ENCODE results near the gene DHRS12.

DHRS12 gene

DNA sequence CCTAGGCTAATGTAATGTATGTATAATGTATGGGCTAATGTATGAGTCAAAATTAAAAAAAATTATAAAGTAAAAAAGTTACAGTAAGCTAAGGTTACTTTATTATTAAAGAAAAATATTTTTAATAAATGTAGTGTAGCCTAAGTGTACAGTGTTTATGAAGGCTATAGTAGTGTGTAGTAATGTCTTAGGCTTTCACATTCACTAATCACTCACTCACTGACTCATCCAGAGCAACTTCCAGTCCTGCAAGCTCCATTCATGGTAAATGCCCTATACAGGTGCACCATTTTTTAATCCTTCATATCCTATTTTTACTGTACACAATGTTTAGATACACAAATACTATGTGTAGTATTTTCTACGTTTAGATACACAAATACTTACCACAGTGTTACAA is 42.8 kb upstream of the DHRS12 start:
- H4K8ac ChIP-seq (ENCODE audit: low read depth, low read length) = no peak overlapping the region
- H2AK5ac ChIP-seq (ENCODE audit: low read depth, low read length) = no peak overlapping the region

GRCh38 chr13:51845574-51846318 is 41.8 kb upstream of the DHRS12 start:
- Histone ChIP-seq H3K4me2 (ENCODE audit: insufficient read depth, low read length, poor library complexity, severe bottlenecking) (no peak overlapping the region), H3K9ac (ENCODE audit: low read depth, low read length, poor library complexity) (no peak overlapping the region), H3K4ac (ENCODE audit: low read length) (no peak overlapping the region), H2BK12ac (ENCODE audit: low read length) (no peak overlapping the region), H2AFZ (ENCODE audit: low read length) (peak overlapping the region; percentile 95), H4K8ac (ENCODE audit: low read depth, low read length) (no peak overlapping the region), H2BK15ac (ENCODE audit: low read length) (no peak overlapping the region), H3K14ac (ENCODE audit: low read length) (no peak overlapping the region), H3K79me1 (ENCODE audit: low read depth, low read length) (no peaks in the 10 kb centered on the region), H4K91ac (ENCODE audit: low read depth, low read length, poor library complexity) (no peak overlapping the region), H3K18ac (ENCODE audit: low read length) (no peak overlapping the region), H2BK120ac (ENCODE audit: low read depth, low read length) (no peak overlapping the region), H3K4me3 (ENCODE audit: low read length in 2 of 2) (no peak overlapping the region), H3K27me3 (ENCODE audit: control insufficient read depth in 3 of 3, insufficient read depth in 3 of 3, low read depth in 1 of 3, low read length in 3 of 3) (peaks cover 0 to 13% (median 0%) of the 10 kb centered on the region in 3 experiments), H2BK5ac (ENCODE audit: low read length) (no peak overlapping the region), H3K4me1 (ENCODE audit: control insufficient read depth in 2 of 2, insufficient read depth in 1 of 2, low read depth in 1 of 2, low read length in 2 of 2) (peaks cover 0 to 4% of the 10 kb centered on the region in 2 donors), H3K36me3 (replicated peaks in 1 of 2; ENCODE audit: control insufficient read depth in 2 of 2, insufficient read depth in 2 of 2, low read length in 2 of 2) (no peaks in the 10 kb centered on the region), H2AK5ac (ENCODE audit: low read depth, low read length) (no peak overlapping the region), H3K23ac (ENCODE audit: low read depth, low read length, poor library complexity) (no peak overlapping the region), H3K9me3 (replicated peaks in 1 of 2; ENCODE audit: control insufficient read depth in 2 of 2, insufficient read depth in 1 of 2, low read depth in 1 of 2, low read length in 2 of 2) (peaks cover 4 to 8% of the 10 kb centered on the region in 2 donors), H3K27ac (replicated peaks; ENCODE audit: low read length) (no peak overlapping the region)
- no CpG with 5 or more reads among the region's 5 CpGs for WGBS, 2 donors (ENCODE audit: extremely low coverage in 2 of 2, insufficient read length in 2 of 2, insufficient replicate concordance in 1 of 2)
- no peak for DNase-seq (ENCODE audit: low spot score)

More for the DNA sequence above, 42.8 kb upstream of the DHRS12 start:
- Histone ChIP-seq H3K4me2 (ENCODE audit: insufficient read depth, low read length, poor library complexity, severe bottlenecking) (no peak overlapping the region), H3K36me3 (replicated peaks in 1 of 2; ENCODE audit: control insufficient read depth in 2 of 2, insufficient read depth in 2 of 2, low read length in 2 of 2) (no peaks in the 10 kb centered on the region), H3K4me3 (ENCODE audit: low read length in 2 of 2) (no peak overlapping the region), H3K79me1 (ENCODE audit: low read depth, low read length) (no peaks in the 10 kb centered on the region), H3K18ac (ENCODE audit: low read length) (no peak overlapping the region), H3K27ac (replicated peaks; ENCODE audit: low read length) (no peak overlapping the region), H2BK120ac (ENCODE audit: low read depth, low read length) (no peak overlapping the region), H2AFZ (ENCODE audit: low read length) (no peak overlapping the region), H2BK5ac (ENCODE audit: low read length) (no peak overlapping the region), H4K91ac (ENCODE audit: low read depth, low read length, poor library complexity) (no peak overlapping the region), H2BK12ac (ENCODE audit: low read length) (no peak overlapping the region), H3K4ac (ENCODE audit: low read length) (no peak overlapping the region), H2BK15ac (ENCODE audit: low read length) (no peak overlapping the region), H3K14ac (ENCODE audit: low read length) (no peak overlapping the region), H3K9ac (ENCODE audit: low read depth, low read length, poor library complexity) (no peak overlapping the region), H3K4me1 (ENCODE audit: control insufficient read depth in 2 of 2, insufficient read depth in 1 of 2, low read depth in 1 of 2, low read length in 2 of 2) (peaks cover 0 to 2% of the 10 kb centered on the region in 2 donors), H3K9me3 (replicated peaks in 1 of 2; ENCODE audit: control insufficient read depth in 2 of 2, insufficient read depth in 1 of 2, low read depth in 1 of 2, low read length in 2 of 2) (peaks cover 4 to 8% of the 10 kb centered on the region in 2 donors), H3K23ac (ENCODE audit: low read depth, low read length, poor library complexity) (no peak overlapping the region), H3K27me3 (ENCODE audit: control insufficient read depth in 3 of 3, insufficient read depth in 3 of 3, low read depth in 1 of 3, low read length in 3 of 3) (peaks cover 0 to 9% (median 0%) of the 10 kb centered on the region in 3 experiments)
- no CpG with 5 or more reads among the region's 1 CpG for WGBS, 2 donors (ENCODE audit: extremely low coverage in 2 of 2, insufficient read length in 2 of 2, insufficient replicate concordance in 1 of 2)
- no peak for DNase-seq (ENCODE audit: low spot score)

DNA sequence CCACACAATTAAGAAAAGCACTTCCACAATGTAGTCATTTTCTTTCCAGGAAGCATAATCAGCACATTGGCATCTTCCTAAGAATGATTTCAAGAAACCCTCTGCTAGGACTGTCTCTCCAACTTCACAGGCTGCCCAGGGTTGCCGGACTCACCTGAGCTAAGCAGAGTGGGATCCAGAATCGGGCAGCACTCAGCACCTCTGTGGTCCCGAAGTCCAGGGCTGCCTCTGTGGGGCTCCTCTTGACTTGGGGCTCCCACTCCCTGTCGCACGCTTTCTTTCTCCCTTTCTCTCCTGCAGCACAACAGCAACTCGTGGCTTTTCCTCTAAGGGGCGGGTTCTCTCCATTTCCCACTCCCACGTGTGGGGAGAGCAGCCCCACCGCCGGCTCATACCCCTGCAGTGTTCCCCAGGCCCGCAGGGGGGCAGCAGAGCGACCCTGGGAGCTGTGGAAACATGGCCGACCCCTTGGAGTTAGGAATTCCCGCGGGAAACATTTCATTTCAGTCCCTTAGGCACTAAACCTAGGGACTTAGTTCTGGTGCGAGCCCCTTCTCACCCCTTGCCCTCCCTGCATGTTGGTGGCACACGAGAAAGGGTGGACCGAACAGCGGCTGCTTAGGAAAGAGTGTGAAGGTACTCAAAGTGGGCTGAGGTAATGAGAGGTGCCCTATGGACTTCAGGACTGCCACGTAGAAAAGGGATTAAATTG is 41.1 kb upstream of the DHRS12 start, which contains the start of gene TMEM272:
Gene TMEM272 (minus strand): TSS at position 316 of the 712 bp plus-strand sequence. CDS start 6,647 bp downstream, outside the sequence.
- H3K27ac ChIP-seq (replicated peaks; ENCODE audit: low read length) = no peak within 1 kb of the TSS
- H3K4me2 ChIP-seq (ENCODE audit: insufficient read depth, low read length, poor library complexity, severe bottlenecking) = no peak within 1 kb of the TSS
- H2BK5ac ChIP-seq (ENCODE audit: low read length) = no peak within 1 kb of the TSS
- no peak within 1 kb of the TSS for H3K14ac ChIP-seq (ENCODE audit: low read length)
- no peaks in the 10 kb centered on the region for H3K36me3 ChIP-seq (replicated peaks in 1 of 2; ENCODE audit: control insufficient read depth in 2 of 2, insufficient read depth in 2 of 2, low read length in 2 of 2)
- H2AFZ ChIP-seq (ENCODE audit: low read length) = peak within 1 kb of the TSS; percentile 95
- H3K4ac ChIP-seq (ENCODE audit: low read length) = no peak within 1 kb of the TSS
- peaks cover 0 to 13% (median 0%) of the 10 kb centered on the region in 3 experiments for H3K27me3 ChIP-seq (ENCODE audit: control insufficient read depth in 3 of 3, insufficient read depth in 3 of 3, low read depth in 1 of 3, low read length in 3 of 3)
- H3K9me3 ChIP-seq (replicated peaks in 1 of 2; ENCODE audit: control insufficient read depth in 2 of 2, insufficient read depth in 1 of 2, low read depth in 1 of 2, low read length in 2 of 2) = peaks cover 4 to 8% of the 10 kb centered on the region in 2 donors
- WGBS, 2 donors (ENCODE audit: extremely low coverage in 2 of 2, insufficient read length in 2 of 2, insufficient replicate concordance in 1 of 2) = no CpG with 5 or more reads among the region's 20 CpGs
- no peak within 1 kb of the TSS for H3K23ac ChIP-seq (ENCODE audit: low read depth, low read length, poor library complexity)
- H2BK12ac ChIP-seq (ENCODE audit: low read length) = no peak within 1 kb of the TSS
- DNase-seq (ENCODE audit: low spot score) = peak; percentile 37
- no peak within 1 kb of the TSS for H3K18ac ChIP-seq (ENCODE audit: low read length)
- no peak within 1 kb of the TSS for H2AK5ac ChIP-seq (ENCODE audit: low read depth, low read length)
- no peak within 1 kb of the TSS for H3K4me3 ChIP-seq (ENCODE audit: low read length in 2 of 2)
- H3K9ac ChIP-seq (ENCODE audit: low read depth, low read length, poor library complexity) = no peak within 1 kb of the TSS
- H4K91ac ChIP-seq (ENCODE audit: low read depth, low read length, poor library complexity) = no peak within 1 kb of the TSS
- H4K8ac ChIP-seq (ENCODE audit: low read depth, low read length) = no peak within 1 kb of the TSS
- H2BK120ac ChIP-seq (ENCODE audit: low read depth, low read length) = no peak within 1 kb of the TSS
- peaks cover 0 to 4% of the 10 kb centered on the region in 2 donors for H3K4me1 ChIP-seq (ENCODE audit: control insufficient read depth in 2 of 2, insufficient read depth in 1 of 2, low read depth in 1 of 2, low read length in 2 of 2)
- H3K79me1 ChIP-seq (ENCODE audit: low read depth, low read length) = no peaks in the 10 kb centered on the region
- H2BK15ac ChIP-seq (ENCODE audit: low read length) = no peak within 1 kb of the TSS

DNA sequence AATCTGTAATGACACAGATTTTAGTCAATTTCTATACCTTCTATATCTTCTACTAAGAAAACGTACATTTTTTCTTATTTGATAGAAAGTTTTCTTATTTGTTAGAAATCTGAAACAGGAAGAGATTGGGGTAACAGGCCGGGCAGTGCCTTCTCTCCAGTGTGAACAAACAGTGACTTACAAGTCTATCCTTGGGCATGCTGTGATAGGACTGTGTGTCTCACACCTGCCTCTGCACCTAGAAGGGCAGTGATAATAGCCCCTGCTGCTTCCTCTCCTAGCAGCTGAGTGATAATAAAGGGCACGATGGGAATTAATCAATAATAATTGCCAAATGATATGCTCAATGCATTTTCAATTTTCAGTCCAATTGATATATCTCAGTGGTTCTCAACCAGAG is 39.6 kb upstream of the DHRS12 start:
- Histone ChIP-seq H3K23ac (ENCODE audit: low read depth, low read length, poor library complexity) (no peak overlapping the region), H3K9me3 (replicated peaks in 1 of 2; ENCODE audit: control insufficient read depth in 2 of 2, insufficient read depth in 1 of 2, low read depth in 1 of 2, low read length in 2 of 2) (peaks cover 4 to 8% of the 10 kb centered on the region in 2 donors), H3K4me3 (ENCODE audit: low read length in 2 of 2) (no peak overlapping the region), H3K36me3 (replicated peaks in 1 of 2; ENCODE audit: control insufficient read depth in 2 of 2, insufficient read depth in 2 of 2, low read length in 2 of 2) (no peaks in the 10 kb centered on the region), H2AFZ (ENCODE audit: low read length) (no peak overlapping the region), H2BK5ac (ENCODE audit: low read length) (no peak overlapping the region), H3K9ac (ENCODE audit: low read depth, low read length, poor library complexity) (no peak overlapping the region), H3K14ac (ENCODE audit: low read length) (no peak overlapping the region), H2BK120ac (ENCODE audit: low read depth, low read length) (no peak overlapping the region), H2BK15ac (ENCODE audit: low read length) (no peak overlapping the region), H4K91ac (ENCODE audit: low read depth, low read length, poor library complexity) (no peak overlapping the region), H3K27me3 (ENCODE audit: control insufficient read depth in 3 of 3, insufficient read depth in 3 of 3, low read depth in 1 of 3, low read length in 3 of 3) (peaks cover 0 to 13% (median 0%) of the 10 kb centered on the region in 3 experiments), H2AK5ac (ENCODE audit: low read depth, low read length) (no peak overlapping the region), H2BK12ac (ENCODE audit: low read length) (no peak overlapping the region), H3K4ac (ENCODE audit: low read length) (no peak overlapping the region), H4K8ac (ENCODE audit: low read depth, low read length) (no peak overlapping the region), H3K27ac (replicated peaks; ENCODE audit: low read length) (no peak overlapping the region), H3K79me1 (ENCODE audit: low read depth, low read length) (no peaks in the 10 kb centered on the region), H3K18ac (ENCODE audit: low read length) (no peak overlapping the region), H3K4me1 (ENCODE audit: control insufficient read depth in 2 of 2, insufficient read depth in 1 of 2, low read depth in 1 of 2, low read length in 2 of 2) (peaks cover 0 to 4% of the 10 kb centered on the region in 2 donors), H3K4me2 (ENCODE audit: insufficient read depth, low read length, poor library complexity, severe bottlenecking) (no peak overlapping the region)
- WGBS, 2 donors (ENCODE audit: extremely low coverage in 2 of 2, insufficient read length in 2 of 2, insufficient replicate concordance in 1 of 2) = no CpG with 5 or more reads among the region's 3 CpGs
- DNase-seq (ENCODE audit: low spot score) = no peak

Measured in neuronal stem cell (in vitro differentiated cells).